IPS-18a (cell line): ENCODE results near the gene TSPEAR.

Source experiments
- H3K27ac ChIP-seq: one replicate; pipeline ENCODE4 v1.5.1; 2013; ENCODE audit warnings: low read length
- H3K27me3 ChIP-seq: one replicate; pipeline ENCODE4 v1.6.1; 2013; ENCODE audit warnings: mild to moderate bottlenecking, low read length; ENCODE audit not compliant: control insufficient read depth, insufficient read depth
- H3K36me3 ChIP-seq: one replicate; pipeline ENCODE4 v1.6.1; 2013; ENCODE audit warnings: low read depth, low read length; ENCODE audit not compliant: control insufficient read depth
- H3K4me1 ChIP-seq: one replicate; pipeline ENCODE4 v1.6.1; 2013; ENCODE audit warnings: low read depth, low read length; ENCODE audit not compliant: control insufficient read depth
- H3K4me3 ChIP-seq: one replicate; pipeline ENCODE4 v1.5.1; 2013; ENCODE audit warnings: low read length
- H3K9ac ChIP-seq: one replicate; pipeline ENCODE4 v1.6.1; 2013; ENCODE audit warnings: mild to moderate bottlenecking, low read length, moderate library complexity
- H3K9me3 ChIP-seq: one replicate; pipeline ENCODE4 v1.6.1; 2013; ENCODE audit warnings: low read depth, low read length; ENCODE audit not compliant: control insufficient read depth

TSPEAR gene

DNA sequence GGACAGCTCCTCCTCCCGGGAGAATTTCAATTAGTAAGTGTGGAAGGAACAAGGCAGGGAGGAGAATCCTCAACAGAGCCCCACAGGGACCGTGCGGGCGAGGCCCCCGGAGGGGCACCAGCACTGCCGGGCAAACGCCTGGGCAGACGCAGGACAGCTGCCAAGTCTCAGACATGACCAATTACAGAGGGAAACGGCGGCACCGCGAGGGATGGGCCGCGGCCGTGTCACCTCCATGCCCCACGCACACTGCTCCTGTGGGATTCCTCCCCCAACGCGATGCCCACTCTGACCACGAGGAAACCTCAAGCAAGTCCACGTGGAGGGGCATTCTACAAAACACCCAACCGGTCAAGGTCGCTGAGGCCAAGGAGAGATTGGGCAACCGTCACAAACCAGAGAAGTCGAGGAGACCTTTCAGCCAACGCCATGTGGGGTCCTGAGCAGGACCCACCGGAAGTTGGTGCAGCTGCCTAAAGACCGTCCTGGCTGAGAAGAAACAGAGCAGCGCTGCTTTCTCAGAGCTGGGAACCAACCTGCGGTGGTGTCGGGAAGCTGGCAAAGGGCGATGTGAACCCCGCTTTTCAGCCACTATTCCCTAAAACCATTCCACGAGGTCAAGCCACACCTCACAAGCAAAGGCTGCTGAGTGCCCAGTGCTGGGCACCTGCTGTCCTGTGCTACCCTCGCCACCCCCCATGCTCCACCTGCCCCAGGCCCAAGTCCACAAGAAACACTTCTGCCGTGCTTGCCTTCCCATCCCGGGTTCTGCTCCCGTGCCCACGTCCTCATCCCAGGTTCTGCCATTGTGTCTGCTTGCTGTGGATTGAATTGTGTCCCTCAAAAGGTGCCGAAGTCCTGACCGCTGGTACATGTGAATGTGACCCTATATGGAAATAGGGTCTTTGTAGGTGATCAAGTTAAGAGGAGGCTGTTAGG lies 139.3 kb downstream of the TSPEAR start:
- no peaks in the 10 kb centered on the region for H3K36me3 ChIP-seq
- H3K9me3 ChIP-seq, result peaks cover 6% of the 10 kb centered on the region
- H3K9ac ChIP-seq, result no peak overlapping the region
- H3K4me1 ChIP-seq, result no peaks in the 10 kb centered on the region
- H3K27me3 ChIP-seq, result no peaks in the 10 kb centered on the region
- H3K4me3 ChIP-seq, result no peak overlapping the region
- no peak overlapping the region for H3K27ac ChIP-seq

DNA sequence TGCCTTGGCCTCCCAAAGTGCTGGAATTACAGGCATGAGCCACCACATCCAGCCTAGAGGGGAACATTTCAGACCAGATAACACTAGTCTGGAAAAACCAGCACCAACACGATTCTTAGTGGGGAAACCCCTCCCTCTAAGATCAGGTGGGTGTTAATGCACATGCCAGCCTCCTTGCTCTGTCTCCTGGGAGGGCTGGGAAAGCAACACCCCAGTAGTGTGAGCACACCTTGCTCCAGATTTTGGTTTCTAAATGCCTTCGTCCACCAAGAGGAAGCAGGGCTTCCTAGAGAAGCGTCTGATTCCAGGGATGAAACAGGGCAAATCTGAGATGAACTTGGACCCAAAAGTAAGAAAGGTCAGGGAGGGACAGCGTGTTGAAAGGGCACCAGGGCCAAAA lies 140.1 kb downstream of the TSPEAR start:
- no peak overlapping the region for H3K27ac ChIP-seq
- no peaks in the 10 kb centered on the region for H3K9me3 ChIP-seq
- no peak overlapping the region for H3K4me3 ChIP-seq
- H3K36me3 ChIP-seq, result no peaks in the 10 kb centered on the region
- no peak overlapping the region for H3K9ac ChIP-seq
- no peaks in the 10 kb centered on the region for H3K4me1 ChIP-seq
- no peaks in the 10 kb centered on the region for H3K27me3 ChIP-seq

DNA sequence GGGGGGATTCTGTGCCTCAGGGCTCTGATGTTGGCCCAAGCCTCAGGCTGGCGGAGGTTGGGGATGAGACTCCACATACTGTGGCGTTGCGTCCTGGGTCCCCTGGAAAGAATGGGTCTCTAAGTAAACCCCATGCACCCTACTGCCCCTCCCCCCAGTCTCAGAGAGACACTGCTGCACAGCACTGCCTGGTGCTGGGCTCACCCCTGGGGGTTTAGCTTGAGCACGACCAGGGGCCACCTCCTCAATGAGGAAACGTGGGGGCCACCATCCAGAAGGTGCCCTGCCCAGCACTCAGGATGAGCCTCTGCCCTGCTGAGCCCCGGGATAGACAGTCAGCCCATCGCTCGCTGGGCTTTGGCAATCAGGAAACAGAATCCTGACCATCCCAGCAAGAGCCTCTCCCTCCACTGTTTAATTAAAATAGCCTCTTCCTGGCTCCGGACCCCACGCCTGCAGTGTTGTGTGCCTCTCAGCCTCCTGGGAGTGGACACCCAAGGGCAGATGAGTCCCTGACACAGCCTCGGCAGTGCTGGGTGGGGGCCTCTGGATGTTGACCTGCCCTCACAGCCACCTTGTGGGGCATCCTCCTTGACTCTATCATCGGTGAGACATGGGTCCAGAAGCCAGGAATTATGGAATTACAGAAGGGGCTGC lies 141.4 kb downstream of the TSPEAR start:
- Histone ChIP-seq H3K4me3 (no peak overlapping the region), H3K27ac (no peak overlapping the region), H3K4me1 (no peaks in the 10 kb centered on the region), H3K9ac (no peak overlapping the region), H3K9me3 (no peaks in the 10 kb centered on the region), H3K36me3 (no peaks in the 10 kb centered on the region), H3K27me3 (no peaks in the 10 kb centered on the region)

DNA sequence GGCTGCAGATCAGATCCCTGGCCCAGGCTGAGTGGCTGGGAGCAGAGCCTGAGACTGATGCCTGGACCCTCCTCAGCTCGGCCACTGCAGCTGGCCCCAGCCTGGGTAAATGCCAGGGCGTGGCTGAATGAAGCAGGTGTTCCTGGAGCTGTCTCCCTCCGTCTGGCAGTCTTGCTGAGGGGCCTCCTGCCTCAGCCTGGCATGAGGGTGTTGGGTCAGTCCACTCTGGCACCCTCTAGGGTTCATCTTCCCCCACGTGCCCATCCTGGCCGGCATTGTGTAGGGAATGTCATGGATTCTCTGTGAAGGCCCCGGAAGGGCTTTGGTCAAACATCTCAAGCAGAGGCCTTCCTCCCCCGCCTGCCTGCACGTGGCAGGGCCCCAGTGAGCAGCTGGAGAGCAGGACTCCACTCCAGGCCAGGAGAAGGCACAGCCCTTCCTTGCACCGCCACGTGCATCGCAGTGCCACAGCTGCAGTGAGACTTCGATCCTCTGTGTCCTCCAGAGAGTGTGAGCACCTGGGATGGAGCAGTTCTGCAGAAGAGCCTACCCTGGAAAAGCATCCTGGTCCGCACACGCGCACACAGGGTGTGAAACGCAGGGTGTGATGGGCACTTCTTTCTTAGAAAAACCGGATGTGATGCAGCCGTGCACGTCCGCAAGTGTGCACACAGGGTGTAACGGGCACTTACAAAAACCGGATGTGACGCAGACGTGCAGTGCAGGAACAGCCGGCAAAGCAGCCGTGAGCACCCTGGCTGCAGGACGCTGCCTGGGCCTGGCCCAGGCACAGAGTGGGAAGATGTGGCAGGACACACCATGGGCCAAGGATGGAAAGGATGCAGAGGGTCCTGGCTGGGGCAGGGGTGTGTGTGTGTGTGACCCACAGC lies 142.5 kb downstream of the TSPEAR start:
- Histone ChIP-seq H3K27ac (no peak overlapping the region), H3K36me3 (no peaks in the 10 kb centered on the region), H3K27me3 (no peaks in the 10 kb centered on the region), H3K4me3 (no peak overlapping the region), H3K9me3 (no peaks in the 10 kb centered on the region), H3K4me1 (no peaks in the 10 kb centered on the region), H3K9ac (no peak overlapping the region)

DNA sequence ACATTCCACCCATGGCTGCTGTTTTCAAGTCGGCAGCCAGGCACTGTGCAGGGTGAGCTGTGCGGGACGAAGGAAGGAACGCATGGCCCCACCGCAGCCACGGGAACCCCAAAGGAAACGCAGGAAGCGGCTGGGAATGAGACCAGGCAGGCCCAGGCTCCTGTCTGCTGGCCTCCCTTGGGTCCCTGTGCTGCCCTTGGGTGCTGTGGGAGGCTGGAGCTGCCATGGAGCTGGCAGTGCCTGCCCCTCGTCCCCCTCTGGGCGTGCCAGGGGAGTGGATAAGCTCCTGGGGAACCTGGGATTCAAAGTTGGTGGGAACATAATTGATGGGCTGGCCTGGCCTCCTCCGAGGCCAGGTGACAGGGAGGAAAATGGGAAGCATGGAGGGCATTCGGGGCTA lies 143.1 kb downstream of the TSPEAR start:
- H3K27me3 ChIP-seq, result no peaks in the 10 kb centered on the region
- H3K4me1 ChIP-seq, result no peaks in the 10 kb centered on the region
- H3K4me3 ChIP-seq, result no peak overlapping the region
- H3K36me3 ChIP-seq, result no peaks in the 10 kb centered on the region
- H3K27ac ChIP-seq, result no peak overlapping the region
- H3K9me3 ChIP-seq, result no peaks in the 10 kb centered on the region
- H3K9ac ChIP-seq, result no peak overlapping the region

DNA sequence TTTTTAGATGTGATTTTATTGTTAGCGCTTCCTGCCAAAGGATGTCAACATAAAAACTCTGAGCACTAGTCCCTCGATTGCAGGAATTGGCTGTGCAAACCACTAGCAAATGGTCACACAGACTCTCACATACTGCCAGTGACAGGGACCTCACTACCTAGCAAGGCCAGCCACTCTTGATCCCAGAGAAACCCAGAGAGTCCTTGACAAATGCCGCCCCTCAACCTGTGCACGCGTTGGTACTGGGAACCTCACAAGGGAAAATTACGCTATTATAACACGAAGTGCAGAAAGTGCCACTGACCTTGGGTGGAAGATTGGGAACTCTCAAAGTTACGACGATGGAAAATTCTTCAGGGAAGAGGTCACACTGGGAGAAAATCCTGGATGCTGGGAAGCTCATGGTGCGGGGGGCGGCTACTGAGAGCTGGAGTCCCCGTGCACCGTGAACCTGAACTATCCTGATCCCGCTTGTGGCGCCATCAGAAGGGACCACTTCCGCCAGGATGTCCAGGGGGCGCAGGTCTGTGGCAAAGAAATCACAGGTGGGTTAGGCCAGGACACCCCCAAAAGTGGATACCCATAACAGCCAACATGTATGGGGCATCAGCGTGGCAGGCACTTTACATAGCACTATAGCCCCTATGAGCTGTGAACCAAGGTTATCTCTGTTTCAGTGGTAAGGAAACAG lies 143.7 kb downstream of the TSPEAR start:
- H3K27me3 ChIP-seq, result no peaks in the 10 kb centered on the region
- H3K4me1 ChIP-seq, result no peaks in the 10 kb centered on the region
- H3K9me3 ChIP-seq, result no peaks in the 10 kb centered on the region
- H3K9ac ChIP-seq, result no peak overlapping the region
- H3K27ac ChIP-seq, result no peak overlapping the region
- no peaks in the 10 kb centered on the region for H3K36me3 ChIP-seq
- H3K4me3 ChIP-seq, result no peak overlapping the region

DNA sequence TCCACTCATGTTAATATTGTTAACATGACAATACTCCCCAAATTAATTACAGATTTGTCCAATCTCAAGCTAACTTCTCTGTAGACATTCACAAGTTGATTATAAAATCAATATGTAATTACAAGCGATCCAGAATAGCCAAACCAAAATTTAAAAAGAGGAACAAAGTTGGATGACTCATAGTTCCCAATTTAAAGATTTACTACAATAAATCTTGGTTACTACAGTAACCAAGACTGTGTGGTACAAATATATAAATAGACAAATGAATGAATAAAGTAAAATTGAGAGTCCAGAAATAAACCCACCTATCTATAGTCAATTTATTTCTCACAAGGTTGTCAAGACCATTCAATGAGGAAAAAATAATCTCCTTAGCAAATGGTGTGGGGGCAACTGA lies 145.0 kb downstream of the TSPEAR start:
- Histone ChIP-seq H3K9me3 (no peaks in the 10 kb centered on the region), H3K36me3 (no peaks in the 10 kb centered on the region), H3K27me3 (no peaks in the 10 kb centered on the region), H3K9ac (no peak overlapping the region), H3K27ac (no peak overlapping the region), H3K4me1 (no peaks in the 10 kb centered on the region), H3K4me3 (no peak overlapping the region)

DNA sequence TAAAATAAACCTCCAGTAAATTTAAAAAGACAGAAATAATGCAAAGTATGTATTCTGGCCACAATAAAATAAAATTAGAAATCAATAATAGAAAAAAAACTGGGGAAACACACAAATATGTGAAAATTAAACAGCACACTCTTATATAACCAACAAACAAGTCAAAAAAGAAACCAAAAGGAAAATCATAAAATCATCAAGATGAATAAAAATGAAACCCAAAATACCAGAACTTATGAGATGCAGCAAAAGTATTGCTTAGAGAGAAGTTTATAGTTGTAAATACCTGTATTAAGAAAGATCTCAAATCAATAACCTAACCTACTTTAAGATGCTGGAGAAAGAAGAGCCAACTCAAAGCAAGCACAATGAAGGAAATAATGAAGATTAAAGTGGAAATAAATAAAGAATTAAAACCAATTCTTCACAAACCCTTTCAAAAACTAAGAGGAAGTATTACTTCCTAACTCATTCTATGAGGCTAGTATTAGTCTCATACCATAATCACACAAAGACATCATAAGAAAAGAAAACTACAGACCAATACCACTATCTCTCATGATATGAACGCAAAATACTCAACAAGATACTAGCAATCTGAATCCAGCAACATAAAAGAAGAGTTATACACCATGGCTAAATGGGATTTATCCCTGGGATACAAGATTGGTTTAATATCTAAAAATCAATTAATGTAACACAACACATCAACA lies 146.3 kb downstream of the TSPEAR start:
- no peak overlapping the region for H3K4me3 ChIP-seq
- no peaks in the 10 kb centered on the region for H3K9me3 ChIP-seq
- no peaks in the 10 kb centered on the region for H3K27me3 ChIP-seq
- no peak overlapping the region for H3K27ac ChIP-seq
- H3K9ac ChIP-seq, result no peak overlapping the region
- H3K36me3 ChIP-seq, result no peaks in the 10 kb centered on the region
- no peaks in the 10 kb centered on the region for H3K4me1 ChIP-seq

DNA sequence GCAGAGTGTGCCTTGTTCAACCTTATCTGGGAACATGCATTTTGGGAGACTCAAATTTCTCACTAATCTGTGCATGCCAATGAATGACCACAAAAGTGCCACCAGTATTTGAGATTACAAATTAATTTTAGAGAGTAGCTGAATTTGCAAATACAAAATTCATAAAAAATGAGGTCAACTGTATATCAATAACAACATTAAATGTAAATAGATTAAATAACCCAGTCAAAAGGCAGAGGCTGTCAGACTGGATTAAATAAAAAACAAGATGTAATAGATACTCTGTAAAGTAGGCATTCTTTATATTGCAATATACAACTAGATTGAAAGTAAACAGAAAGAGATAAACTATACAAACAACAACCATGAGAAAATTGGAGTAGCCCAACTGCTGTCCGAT lies 147.3 kb downstream of the TSPEAR start:
- no peak overlapping the region for H3K27ac ChIP-seq
- H3K9ac ChIP-seq, result no peak overlapping the region
- H3K4me3 ChIP-seq, result no peak overlapping the region
- H3K9me3 ChIP-seq, result no peaks in the 10 kb centered on the region
- H3K27me3 ChIP-seq, result no peaks in the 10 kb centered on the region
- H3K4me1 ChIP-seq, result no peaks in the 10 kb centered on the region
- H3K36me3 ChIP-seq, result no peaks in the 10 kb centered on the region

DNA sequence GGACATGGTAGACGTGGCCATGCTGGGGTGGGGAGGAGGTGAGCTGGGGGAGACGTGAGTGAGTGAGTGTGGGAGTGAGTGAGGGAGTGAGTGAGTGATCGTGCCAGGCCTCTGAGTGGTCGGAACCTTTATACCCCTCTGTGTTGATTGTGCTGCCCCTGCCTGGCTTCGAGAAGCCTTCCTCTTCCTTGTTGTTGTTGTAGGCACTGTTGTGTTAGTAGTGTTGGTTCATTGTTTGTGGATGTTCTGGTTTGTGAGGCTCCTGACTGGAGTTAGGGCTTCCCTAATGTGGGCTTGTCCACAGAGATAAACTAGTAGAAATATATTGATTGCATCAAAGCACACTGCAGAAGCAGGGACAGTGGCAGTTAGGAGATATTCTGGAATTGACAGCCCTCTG lies 152.7 kb downstream of the TSPEAR start, which contains the start of gene KRTAP10-3:
TSS of gene KRTAP10-3 (minus strand) at position 101 of the 400 bp plus-strand sequence. CDS start at position 21, 80 bp downstream.
- H3K4me3 ChIP-seq, result no peak within 1 kb of the TSS
- no peaks in the 10 kb centered on the region for H3K9me3 ChIP-seq
- no peak within 1 kb of the TSS for H3K9ac ChIP-seq
- H3K36me3 ChIP-seq, result no peaks in the 10 kb centered on the region
- H3K27me3 ChIP-seq, result no peaks in the 10 kb centered on the region
- H3K27ac ChIP-seq, result no peak within 1 kb of the TSS
- H3K4me1 ChIP-seq, result no peaks in the 10 kb centered on the region
